HPDE6-E6E7 (cell line): ENCODE data around the gene PITRM1.

Experiments
- DNase-seq: peaks from one replicate; pipeline ENCODE4 v3.0.0; 2011; ENCODE audit warnings: missing footprints; ENCODE audit errors: extremely low spot score

The PITRM1 gene

DNA sequence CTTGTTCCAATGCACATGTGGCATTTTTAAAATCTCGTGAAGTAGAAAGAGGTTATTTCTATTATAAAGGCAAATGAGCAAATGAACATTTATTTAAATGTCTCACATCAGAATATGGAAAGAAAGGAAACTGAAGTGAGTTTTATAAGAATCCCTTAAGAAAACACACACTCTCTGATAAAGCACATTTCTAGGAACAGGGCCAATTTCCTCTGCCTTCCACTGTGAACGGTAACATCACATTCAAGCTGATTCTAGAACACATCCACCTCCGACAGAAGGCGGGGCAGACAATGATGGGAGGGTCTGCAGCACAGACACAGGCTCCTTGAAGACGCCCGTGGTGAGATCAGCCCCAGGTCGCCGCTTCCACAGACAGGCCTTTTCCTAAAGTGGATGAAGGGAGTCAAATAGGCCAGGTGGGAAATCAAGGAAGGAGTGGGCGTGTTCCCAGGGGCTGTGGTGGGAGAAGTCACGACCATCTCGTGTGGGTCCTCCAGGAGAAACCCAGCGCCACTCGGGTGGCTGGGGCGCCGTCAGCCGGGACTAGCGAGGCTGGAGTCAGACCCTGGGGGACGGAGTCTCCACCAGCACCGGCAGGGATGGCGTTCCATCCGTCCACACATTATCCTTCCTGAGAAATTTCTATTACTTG lies 31.1 kb downstream of the PITRM1 start:
- DNase-seq = no peak

GRCh38 chr10:3140280-3140679 lies 32.3 kb downstream of the PITRM1 start:
- DNase-seq = no peak

GRCh38 chr10:3139216-3139910 lies 33.2 kb downstream of the PITRM1 start:
- no peak for DNase-seq

DNA sequence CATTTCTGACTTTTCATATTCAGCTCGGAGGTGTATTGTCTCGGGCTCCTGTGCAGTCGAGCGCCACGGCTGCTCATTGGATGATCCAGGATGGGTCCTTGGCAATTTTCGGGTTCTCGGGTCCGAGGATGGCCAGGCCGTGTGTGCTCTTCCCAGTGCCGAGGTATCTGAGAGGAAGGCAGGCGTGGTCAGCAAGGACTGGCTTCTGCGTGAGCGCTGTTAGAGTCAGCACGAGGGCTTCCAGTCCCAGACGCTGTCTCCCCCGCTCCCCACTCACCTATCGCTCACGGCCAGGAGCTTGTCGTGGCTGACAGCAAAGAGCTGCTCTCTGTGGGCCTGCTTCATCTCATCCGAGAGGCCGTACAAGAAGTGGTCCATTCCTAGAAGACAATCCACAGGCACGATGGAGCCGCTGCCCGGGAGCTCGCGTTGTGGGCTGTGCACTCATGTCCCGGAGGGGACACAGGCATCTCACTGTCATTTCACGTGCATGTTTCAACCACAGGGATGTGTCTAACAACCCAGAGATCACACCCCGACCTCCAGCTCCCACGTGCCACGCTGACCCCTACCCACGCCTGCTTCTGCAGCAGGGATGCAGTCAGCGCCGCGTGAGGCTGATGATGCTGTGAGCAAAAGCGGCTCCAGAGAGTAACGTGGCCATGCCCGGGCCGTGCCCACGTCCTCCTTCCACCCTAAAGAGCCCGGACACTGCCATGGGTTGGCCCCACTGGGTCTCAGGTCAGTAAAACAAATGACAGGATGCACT lies 34.4 kb downstream of the PITRM1 start:
- no peak for DNase-seq

GRCh38 chr10:3136763-3137611 lies 35.6 kb downstream of the PITRM1 start:
- DNase-seq = no peak

DNA sequence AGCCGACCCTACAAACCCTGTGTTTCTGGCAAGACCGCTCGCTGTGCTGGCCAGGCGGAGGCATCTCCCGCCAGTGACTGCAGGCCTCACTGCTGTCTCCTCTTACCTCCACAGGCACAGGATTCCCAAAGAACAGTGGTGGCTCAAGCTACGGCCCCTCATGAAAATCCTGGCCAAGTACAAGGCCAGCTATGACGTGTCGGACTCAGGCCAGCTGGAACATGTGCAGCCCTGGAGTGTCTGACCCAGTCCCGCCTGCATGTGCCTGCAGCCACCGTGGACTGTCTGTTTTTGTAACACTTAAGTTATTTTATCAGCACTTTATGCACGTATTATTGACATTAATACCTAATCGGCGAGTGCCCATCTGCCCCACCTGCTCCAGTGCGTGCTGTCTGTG lies 36.2 kb downstream of the PITRM1 start:
- no peak for DNase-seq

GRCh38 chr10:3135006-3135405 lies 37.6 kb downstream of the PITRM1 start:
- DNase-seq = no peak

DNA sequence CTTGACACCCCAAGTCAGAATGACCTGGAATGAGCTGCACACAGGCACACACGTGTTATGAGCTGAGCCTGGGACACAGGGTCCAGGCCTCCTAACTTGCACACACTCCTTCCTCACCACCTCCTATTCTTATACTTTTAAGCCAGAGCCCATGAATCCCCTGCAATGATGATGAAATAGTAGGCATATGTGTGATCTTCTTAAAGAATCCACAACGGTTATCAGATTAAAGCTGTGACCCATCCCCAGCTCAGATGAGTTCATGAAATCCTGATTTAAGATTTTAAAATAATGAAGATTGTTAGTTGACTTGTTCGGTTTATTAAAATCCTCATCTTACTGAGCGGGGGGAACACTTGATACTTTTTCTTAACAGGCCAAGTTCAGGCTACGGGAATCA lies 38.6 kb downstream of the PITRM1 start:
- no peak for DNase-seq

DNA sequence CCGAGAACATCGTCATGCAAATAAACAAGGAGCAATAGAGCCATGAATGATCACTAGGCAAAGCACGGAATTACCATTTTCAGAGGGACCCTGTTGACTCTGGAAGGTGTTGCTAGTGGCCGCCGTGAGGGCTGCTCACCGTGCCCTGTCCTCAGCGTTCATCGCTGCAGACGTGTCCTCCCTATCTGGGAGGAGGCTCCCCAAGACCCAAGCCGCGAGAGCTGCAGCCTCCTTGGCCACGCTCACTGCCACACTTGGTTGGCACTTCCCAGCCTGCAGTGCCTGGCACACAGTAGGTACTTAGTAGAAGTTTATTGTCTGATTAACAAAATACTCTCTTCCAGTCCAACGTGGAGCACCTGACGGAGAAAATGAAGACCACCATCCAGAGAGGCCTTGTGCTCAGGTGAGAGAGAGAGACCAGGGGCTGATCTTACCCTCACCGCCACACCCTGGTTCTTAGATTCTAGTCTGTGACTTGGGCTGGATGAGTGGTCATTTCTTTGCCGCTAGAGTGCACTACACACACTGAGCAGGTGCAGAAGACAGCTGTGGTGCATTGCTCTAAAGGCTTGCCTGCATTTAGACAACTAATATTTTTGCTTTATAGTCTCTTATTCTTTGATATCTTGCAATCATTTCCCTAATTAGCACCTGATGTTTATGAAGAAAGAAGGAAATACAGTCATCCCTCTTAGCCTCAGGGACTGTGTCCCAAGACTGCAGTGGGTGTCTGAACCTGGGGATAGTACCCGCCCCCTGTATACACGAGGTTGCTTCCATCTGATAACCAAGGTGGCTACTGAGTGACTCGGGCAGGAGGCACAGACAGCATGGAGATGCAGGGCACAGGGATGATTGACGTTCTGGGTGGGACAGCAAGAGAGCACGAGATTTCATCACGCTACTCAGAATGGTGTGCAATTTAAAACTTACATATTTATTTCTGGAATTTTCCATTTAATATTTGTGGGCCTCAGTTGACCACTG lies 40.3 kb downstream of the PITRM1 start:
- no peak for DNase-seq

DNA sequence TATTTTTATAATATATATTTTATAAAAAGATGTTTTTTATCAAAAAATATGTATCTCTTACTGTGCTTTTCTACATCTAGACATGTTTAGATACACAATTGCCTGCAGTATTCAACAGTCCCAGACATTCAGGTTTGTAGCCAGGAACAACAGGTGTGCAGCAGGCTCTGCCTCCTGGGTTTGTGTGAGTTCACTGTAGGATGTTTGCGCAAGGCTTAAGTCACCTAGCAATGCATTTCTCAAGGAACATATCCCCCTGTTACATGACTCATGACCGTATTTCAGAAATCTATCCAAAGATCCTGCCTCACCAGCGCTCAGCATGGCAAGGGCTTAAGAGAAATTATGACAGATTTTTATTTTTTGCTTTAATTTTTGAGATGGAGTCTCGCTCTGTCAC lies 41.5 kb downstream of the PITRM1 start:
- DNase-seq = no peak

DNA sequence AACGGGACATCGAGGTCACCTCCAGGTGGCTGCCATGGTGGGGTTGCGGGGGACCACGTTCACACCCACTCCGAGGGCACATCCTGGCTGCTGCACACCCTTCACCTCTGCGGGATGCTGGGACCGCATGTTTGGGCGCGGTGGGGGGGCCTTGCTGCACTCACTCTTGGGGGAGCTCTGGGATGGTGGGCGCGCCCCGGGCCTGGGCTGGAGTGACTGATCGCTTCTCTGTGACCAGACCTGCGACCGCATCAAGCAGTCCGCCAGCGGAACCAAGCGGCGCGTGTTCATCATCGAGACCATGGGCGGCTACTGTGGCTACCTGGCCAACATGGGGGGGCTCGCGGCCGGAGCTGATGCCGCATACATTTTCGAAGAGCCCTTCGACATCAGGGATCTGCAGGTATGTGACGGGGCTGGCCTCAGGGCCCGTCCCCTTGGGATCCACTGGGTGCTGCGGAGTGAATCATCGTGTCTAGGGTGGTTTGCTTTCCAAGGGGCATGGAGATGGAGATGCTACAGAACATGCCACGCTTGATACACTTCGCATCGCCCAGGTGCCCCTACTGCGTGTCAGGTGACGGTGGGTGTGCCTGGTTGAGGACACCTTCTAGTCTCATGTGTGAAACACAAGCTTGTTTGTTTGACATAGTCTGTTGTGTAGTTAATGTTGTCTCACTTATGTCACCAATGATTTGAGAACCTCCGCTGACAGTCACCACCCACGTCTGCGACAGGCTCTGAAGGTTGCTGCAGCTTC lies 42.8 kb downstream of the PITRM1 start:
- DNase-seq = no peak

DNA sequence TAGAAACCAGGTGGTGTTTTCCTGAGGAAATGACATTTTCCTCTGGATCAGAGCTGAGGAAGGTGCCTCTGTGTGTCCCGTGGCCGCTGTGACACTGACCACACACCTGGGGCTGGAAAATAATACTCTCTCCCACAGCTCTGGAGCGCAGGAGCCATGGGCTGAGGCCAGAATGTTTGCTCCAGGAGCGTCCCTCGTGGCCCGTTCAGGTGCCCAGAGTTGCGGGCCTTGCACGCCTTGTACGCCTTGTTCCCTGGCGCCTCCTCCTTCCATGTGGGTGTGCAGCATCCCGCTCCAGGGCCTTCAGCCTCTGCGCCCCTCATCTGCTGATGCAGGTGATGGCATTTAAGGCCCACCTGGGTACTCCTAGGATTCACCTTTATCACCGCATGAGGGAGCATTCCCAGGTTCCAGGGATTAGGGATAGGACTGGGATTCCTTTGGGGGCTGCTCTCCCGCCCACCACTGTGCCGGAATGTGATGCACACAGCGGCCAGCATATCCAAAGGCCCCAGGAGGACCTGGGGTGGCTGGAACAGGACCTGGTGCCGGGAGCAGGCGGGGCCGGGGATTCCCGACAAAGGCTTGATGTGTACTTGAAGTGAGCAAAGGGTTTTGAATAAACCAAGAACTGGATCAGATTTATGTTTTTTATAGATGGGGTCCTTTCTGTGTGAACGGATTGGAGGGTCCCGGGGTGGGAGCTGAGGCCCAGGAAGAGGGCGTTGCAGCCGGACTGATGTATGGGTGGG lies 44.0 kb downstream of the PITRM1 start:
- no peak for DNase-seq

- no peak for DNase-seq
Observed at GRCh38 chr10:3127921-3128320, 44.7 kb downstream of the PITRM1 start.

DNA sequence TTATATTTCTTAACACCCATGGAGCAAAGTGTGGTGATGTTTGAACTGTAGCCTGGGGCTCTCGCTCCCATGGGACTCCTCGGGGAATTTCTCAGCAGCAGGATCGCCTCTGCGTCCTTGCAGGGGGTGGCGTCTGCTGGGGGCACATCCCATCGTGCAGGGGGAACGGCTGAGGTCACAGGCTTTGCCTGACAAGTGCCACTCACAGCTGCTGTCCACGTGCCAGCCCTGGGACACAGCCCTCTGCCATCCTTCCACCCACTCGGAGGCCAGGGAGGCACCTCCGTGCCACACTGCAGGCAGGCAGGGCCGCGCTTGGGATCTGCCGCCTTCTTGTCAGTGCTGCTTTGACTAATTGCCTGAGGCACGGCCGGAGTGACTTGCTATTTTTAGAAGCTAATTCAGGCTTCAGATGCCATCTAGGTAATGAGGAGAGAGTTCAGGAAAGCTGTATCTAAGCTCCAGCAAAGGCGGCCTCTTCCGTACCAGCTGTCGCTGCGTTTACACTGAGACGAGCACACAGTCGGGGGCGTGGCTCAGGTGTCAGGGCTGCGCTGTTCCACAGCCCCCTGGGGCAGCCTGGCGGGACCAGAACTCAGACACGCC lies 45.7 kb downstream of the PITRM1 start:
- DNase-seq = no peak

GRCh38 chr10:3126249-3126648 lies 46.3 kb downstream of the PITRM1 start:
- DNase-seq = no peak

DNA sequence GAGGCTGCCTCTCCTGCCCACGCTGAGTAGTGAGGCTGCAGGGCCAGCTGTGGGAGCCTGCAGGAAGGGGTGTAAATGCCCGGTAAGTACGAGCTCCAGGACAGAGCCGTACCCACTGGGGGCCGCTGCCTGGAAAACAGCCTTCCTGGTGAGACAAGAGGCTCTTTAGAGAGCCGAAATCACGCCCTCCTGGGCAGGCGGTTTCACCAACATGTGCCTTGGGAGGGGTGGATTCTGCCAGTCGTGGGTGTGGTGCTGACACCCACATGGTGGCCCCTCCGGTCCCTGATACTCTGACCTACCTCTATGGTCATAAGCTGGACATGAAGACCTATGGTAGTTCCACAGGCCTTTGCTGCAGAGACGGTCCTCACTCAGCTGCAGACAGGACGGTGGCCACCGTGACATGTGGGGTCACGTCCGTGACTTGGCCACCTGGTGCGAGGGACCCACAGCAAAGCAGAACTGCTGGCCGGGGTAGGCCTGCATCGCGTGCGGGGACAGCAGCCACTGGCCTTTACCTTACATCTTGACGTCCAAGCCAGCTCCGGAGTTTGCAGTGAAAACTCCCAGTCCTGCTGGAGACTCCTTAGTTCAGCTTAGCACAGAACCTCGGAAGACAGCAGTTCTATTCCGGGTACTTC lies 46.9 kb downstream of the PITRM1 start:
- no peak for DNase-seq

DNA sequence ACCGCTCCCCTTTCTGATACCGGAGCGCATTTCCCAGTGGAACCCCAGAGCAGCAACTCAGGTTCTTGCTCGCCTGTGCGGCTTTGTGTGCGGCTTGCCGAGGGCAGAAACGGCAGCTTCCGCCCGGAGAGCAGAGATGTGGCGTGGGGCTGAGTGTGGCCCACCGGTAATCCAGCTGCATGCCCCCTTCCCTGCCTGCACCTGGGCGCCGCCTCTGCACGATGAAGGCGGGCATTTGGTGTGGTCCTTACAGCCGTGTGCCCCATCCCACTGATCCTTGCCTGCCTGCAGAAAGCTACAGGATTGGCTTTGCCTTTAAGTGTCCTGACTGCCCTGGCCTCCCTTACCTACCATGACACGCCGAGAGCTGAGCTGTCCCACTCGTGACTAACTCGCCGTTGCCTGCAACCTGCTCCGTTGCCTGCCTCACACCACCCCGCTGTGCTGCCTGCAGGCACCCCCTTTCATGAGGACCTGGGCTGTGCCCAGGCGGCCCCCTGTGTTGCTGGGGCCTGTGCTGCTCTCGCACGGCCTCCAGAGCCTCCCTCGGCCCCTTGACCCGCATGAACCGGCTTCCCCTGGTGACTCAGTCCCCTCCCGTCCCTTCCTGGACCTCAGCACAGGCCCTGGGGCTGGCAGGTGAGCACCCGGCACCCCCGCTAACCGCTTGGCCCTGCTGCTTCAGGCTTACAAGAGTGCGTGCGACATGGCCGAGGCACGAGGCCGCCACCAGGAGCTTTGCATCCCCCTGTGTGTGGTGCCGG lies 48.0 kb downstream of the PITRM1 start:
- DNase-seq = no peak
